Colonic mucosa (tissue), 4 donors: ENCODE data around the gene HEATR9. TPM values are rescaled to one million over a fixed set of nuclear protein-coding genes. Genes with fewer than 3 reads are reported as not detected.

ENCODE experiments used
- DNase-seq: peaks from one replicate; pipeline ENCODE4 v3.0.0-alpha.2; 2020
- H3K27ac ChIP-seq: fragments of 200-600 bp; one replicate; pipeline ENCODE4 v1.8.0; 2021
- H3K27me3 ChIP-seq: fragments of 200-600 bp; one replicate; pipeline ENCODE4 v1.8.0; 2021
- H3K36me3 ChIP-seq: fragments of 200-600 bp; one replicate; pipeline ENCODE4 v1.8.0; 2021
- H3K4me1 ChIP-seq: fragments of 200-600 bp; one replicate; pipeline ENCODE4 v1.8.0; 2021; ENCODE audit warnings: mild to moderate bottlenecking
- H3K4me3 ChIP-seq: fragments of 200-600 bp; one replicate; pipeline ENCODE4 v1.8.0; 2021
- H3K9ac ChIP-seq, 2 donors: one replicate each; pipeline ENCODE4 v1.7.0; 2013; ENCODE audit warnings: control low read depth in 2 of 2, low read depth in 2 of 2, low read length in 2 of 2
- H3K9me3 ChIP-seq: fragments of 200-600 bp; one replicate; pipeline ENCODE4 v1.8.0; 2021
- CTCF ChIP-seq: fragments of 200-600 bp; IDR thresholded peaks from one replicate; pipeline ENCODE4 v1.8.0; 2022; ENCODE audit warnings: antibody characterized with exemption, mild to moderate bottlenecking
- intact Hi-C: fragments of 100-400 bp; cut with DNase I; formaldehyde crosslinking; loops from one replicate; pipeline ENCODE4 v1.14.1; 2022
- total RNA-seq, 2 donors: library from RNA; stranded (reverse); fragmentation: NEBNext Ultra II Directional in 1 of 2; extraction: Animal tissue kit (Norgen Biotek cat#: 25700) in 1 of 2; gene quantifications; one replicate each; pipeline ENCODE4 v1.2.1, GENCODE V29; 2021
- donor health status: healthy.
- donor health status: DM: no; HTN: no; CAD: no.
- donor health status: DM: no; HTN: no; CAD: no.

The HEATR9 gene
- total RNA-seq, 2 donors from 2014 or later = not detected

- no peak for DNase-seq
- H3K9ac ChIP-seq = no peak overlapping the region
- no peaks in the 10 kb centered on the region for H3K9me3 ChIP-seq
- no peaks in the 10 kb centered on the region for H3K27me3 ChIP-seq
- TF ChIP-seq CTCF = no peak
- intact Hi-C loops = no loop called here
- no peak overlapping the region for H3K27ac ChIP-seq
- H3K4me3 ChIP-seq = no peak overlapping the region
- no peaks in the 10 kb centered on the region for H3K4me1 ChIP-seq
- no peaks in the 10 kb centered on the region for H3K36me3 ChIP-seq
Observed at GRCh38 chr17:35892091-35893035, 23.7 kb upstream of the HEATR9 start.

- no peak for TF ChIP-seq CTCF
- no peak overlapping the region for H3K27ac ChIP-seq
- DNase-seq = no peak
Observed at GRCh38 chr17:35891269-35891668, 22.6 kb upstream of the HEATR9 start.

GRCh38 chr17:35890774-35891155 lies 22.1 kb upstream of the HEATR9 start:
- peak; percentile 34 for DNase-seq
- no peak for TF ChIP-seq CTCF
- Histone ChIP-seq H3K9me3 (no peaks in the 10 kb centered on the region), H3K4me3 (no peak overlapping the region), H3K9ac (no peak overlapping the region), H3K4me1 (no peaks in the 10 kb centered on the region), H3K27me3 (no peaks in the 10 kb centered on the region), H3K36me3 (no peaks in the 10 kb centered on the region), H3K27ac (no peak overlapping the region)
- intact Hi-C loops = no loop called here

More at GRCh38 chr17:35891269-35891668, 22.6 kb upstream of the HEATR9 start:
- Histone ChIP-seq H3K27me3 (no peaks in the 10 kb centered on the region), H3K9ac (no peak overlapping the region), H3K4me3 (no peak overlapping the region), H3K9me3 (no peaks in the 10 kb centered on the region), H3K4me1 (no peaks in the 10 kb centered on the region), H3K36me3 (no peaks in the 10 kb centered on the region)
- intact Hi-C loops = no loop called here

- no peaks in the 10 kb centered on the region for H3K4me1 ChIP-seq
- no peak for TF ChIP-seq CTCF
- no peaks in the 10 kb centered on the region for H3K36me3 ChIP-seq
- no peak overlapping the region for H3K4me3 ChIP-seq
- no peak overlapping the region for H3K9ac ChIP-seq
- no peak overlapping the region for H3K27ac ChIP-seq
- no peak for DNase-seq
- no peaks in the 10 kb centered on the region for H3K27me3 ChIP-seq
- intact Hi-C loops = no loop called here
- H3K9me3 ChIP-seq = no peaks in the 10 kb centered on the region
Observed at GRCh38 chr17:35889818-35890773, 21.4 kb upstream of the HEATR9 start.

- Histone ChIP-seq H3K27ac (no peak overlapping the region), H3K36me3 (no peaks in the 10 kb centered on the region), H3K9me3 (no peaks in the 10 kb centered on the region), H3K4me3 (no peak overlapping the region), H3K4me1 (no peaks in the 10 kb centered on the region), H3K27me3 (no peaks in the 10 kb centered on the region), H3K9ac (no peak overlapping the region)
- no peak for TF ChIP-seq CTCF
- intact Hi-C loops = no loop called here
- DNase-seq = no peak
Observed at GRCh38 chr17:35889241-35889640, 20.6 kb upstream of the HEATR9 start.
